Karpas-422 (cell line): ENCODE results near the gene SHE. TPM values are rescaled to one million over a fixed set of nuclear protein-coding genes. Genes with fewer than 3 reads are reported as not detected.

Experiments
- DNase-seq: peaks from one replicate; pipeline ENCODE4 v3.0.0-alpha.2; 2015
- H2AFZ ChIP-seq: fragments of 200-600 bp; sonication (generic); 2 replicates; pipeline ENCODE4 v1.6.1; 2014; ENCODE audit warnings: antibody characterized with exemption, low read length, mixed read lengths
- H3K27ac ChIP-seq: fragments of 200-600 bp; sonication (generic); 2 replicates; pipeline ENCODE4 v1.5.1; 2014; ENCODE audit warnings: mild to moderate bottlenecking, low read length, moderate library complexity
- H3K27me3 ChIP-seq: fragments of 200-600 bp; sonication (generic); 2 replicates; pipeline ENCODE4 v1.6.1; 2014; ENCODE audit warnings: low read length, mixed read lengths
- H3K36me3 ChIP-seq: fragments of 200-600 bp; sonication (generic); 2 replicates; pipeline ENCODE4 v1.6.1; 2014; ENCODE audit warnings: low read length, mixed read lengths; ENCODE audit not compliant: insufficient read depth
- H3K4me1 ChIP-seq: fragments of 200-600 bp; sonication (generic); 2 replicates; pipeline ENCODE4 v1.6.1; 2014; ENCODE audit warnings: mild to moderate bottlenecking, low read length, mixed read lengths
- H3K4me2 ChIP-seq: fragments of 200-600 bp; sonication (generic); 2 replicates; pipeline ENCODE4 v1.6.1; 2014; ENCODE audit warnings: low read length, low read depth, mild to moderate bottlenecking; ENCODE audit not compliant: poor library complexity, severe bottlenecking
- H3K4me3 ChIP-seq: fragments of 200-600 bp; sonication (generic); 2 replicates; pipeline ENCODE4 v1.5.1; 2014; ENCODE audit warnings: mild to moderate bottlenecking, antibody characterized with exemption, low read length, mixed read lengths
- H3K79me2 ChIP-seq: fragments of 200-600 bp; sonication (generic); 2 replicates; pipeline ENCODE4 v1.6.1; 2014; ENCODE audit warnings: mild to moderate bottlenecking, low read length, mixed read lengths
- H3K9ac ChIP-seq: fragments of 200-600 bp; sonication (generic); 2 replicates; pipeline ENCODE4 v1.6.0; 2014; ENCODE audit warnings: low read length
- H3K9me2 ChIP-seq: fragments of 200-600 bp; sonication (generic), shearing (Covaris generic); replicated peaks from 2 replicates; pipeline ENCODE4 v1.6.0; 2014; ENCODE audit warnings: mild to moderate bottlenecking, low read length, moderate library complexity; ENCODE audit not compliant: insufficient read depth
- H3K9me3 ChIP-seq: fragments of 300-700, 200-600 bp; sonication (generic); 2 replicates; pipeline ENCODE4 v1.6.1; 2014; ENCODE audit warnings: low read length, mixed read lengths
- H4K20me1 ChIP-seq: fragments of 200-600 bp; sonication (generic); 2 replicates; pipeline ENCODE4 v1.6.1; 2014; ENCODE audit warnings: mild to moderate bottlenecking, antibody characterized with exemption, low read length, low read depth; ENCODE audit not compliant: insufficient read depth
- total RNA-seq: library from RNA; depleted of rRNA; stranded (reverse); fragments of >200 nt; shearing (Covaris generic); gene quantifications from 2 replicates; pipeline ENCODE4 v1.2.3, GENCODE V29; 2014; ENCODE audit warnings: low replicate concordance

The SHE gene
- total RNA-seq, 1 experiment from 2014 or later = not detected

GRCh38 chr1:154456631-154457030 lies 45.6 kb downstream of the SHE start:
- Histone ChIP-seq H3K4me2 (no peak overlapping the region), H3K27me3 (no peaks in the 10 kb centered on the region), H3K4me1 (no peaks in the 10 kb centered on the region; the same call in 1 of the 2 replicates), H3K9me3 (no peaks in the 10 kb centered on the region), H3K27ac (no peak overlapping the region), H2AFZ (no peak overlapping the region), H3K9me2 (no peaks in the 10 kb centered on the region), H3K4me3 (no peak overlapping the region), H3K79me2 (no peaks in the 10 kb centered on the region), H3K36me3 (no peaks in the 10 kb centered on the region), H3K9ac (no peak overlapping the region), H4K20me1 (no peaks in the 10 kb centered on the region)
- DNase-seq = no peak

- no peaks in the 10 kb centered on the region for H3K79me2 ChIP-seq
- H2AFZ ChIP-seq = no peak overlapping the region
- H3K4me1 ChIP-seq = no peaks in the 10 kb centered on the region; the same call in 1 of the 2 replicates
- H3K9ac ChIP-seq = no peak overlapping the region
- DNase-seq = no peak
- no peaks in the 10 kb centered on the region for H4K20me1 ChIP-seq
- H3K4me2 ChIP-seq = no peak overlapping the region
- no peak overlapping the region for H3K4me3 ChIP-seq
- no peaks in the 10 kb centered on the region for H3K36me3 ChIP-seq
- H3K9me3 ChIP-seq = no peaks in the 10 kb centered on the region
- no peaks in the 10 kb centered on the region for H3K27me3 ChIP-seq
- H3K9me2 ChIP-seq = no peaks in the 10 kb centered on the region
- H3K27ac ChIP-seq = no peak overlapping the region
These were observed 47.7 kb downstream of the SHE start for GRCh38 chr1:154454386-154455120.

GRCh38 chr1:154453574-154454352 lies 48.4 kb downstream of the SHE start:
- Histone ChIP-seq H3K9me2 (no peaks in the 10 kb centered on the region), H3K4me1 (no peaks in the 10 kb centered on the region; the same call in 1 of the 2 replicates), H3K9ac (no peak overlapping the region), H3K79me2 (no peaks in the 10 kb centered on the region), H2AFZ (no peak overlapping the region), H3K27ac (no peak overlapping the region), H3K4me2 (no peak overlapping the region), H3K36me3 (no peaks in the 10 kb centered on the region), H3K27me3 (no peaks in the 10 kb centered on the region), H4K20me1 (no peaks in the 10 kb centered on the region), H3K4me3 (no peak overlapping the region), H3K9me3 (no peaks in the 10 kb centered on the region)
- no peak for DNase-seq

GRCh38 chr1:154453161-154453560 lies 49.1 kb downstream of the SHE start:
- Histone ChIP-seq H3K4me2 (no peak overlapping the region), H4K20me1 (no peaks in the 10 kb centered on the region), H3K9me3 (no peaks in the 10 kb centered on the region), H3K27ac (no peak overlapping the region), H3K4me1 (no peaks in the 10 kb centered on the region; the same call in 1 of the 2 replicates), H3K9me2 (no peaks in the 10 kb centered on the region), H3K36me3 (no peaks in the 10 kb centered on the region), H3K9ac (no peak overlapping the region), H3K27me3 (no peaks in the 10 kb centered on the region), H3K79me2 (no peaks in the 10 kb centered on the region), H2AFZ (no peak overlapping the region), H3K4me3 (no peak overlapping the region)
- no peak for DNase-seq

GRCh38 chr1:154448331-154448811 lies 53.8 kb downstream of the SHE start:
- H3K9ac ChIP-seq = no peak overlapping the region
- H3K4me2 ChIP-seq = no peak overlapping the region
- no peaks in the 10 kb centered on the region for H3K27me3 ChIP-seq
- H2AFZ ChIP-seq = no peak overlapping the region
- no peaks in the 10 kb centered on the region for H3K79me2 ChIP-seq
- no peak overlapping the region for H3K27ac ChIP-seq
- H3K9me3 ChIP-seq = no peaks in the 10 kb centered on the region
- no peaks in the 10 kb centered on the region for H4K20me1 ChIP-seq
- DNase-seq = no peak
- no peaks in the 10 kb centered on the region for H3K4me1 ChIP-seq
- H3K9me2 ChIP-seq = no peaks in the 10 kb centered on the region
- H3K4me3 ChIP-seq = no peak overlapping the region
- H3K36me3 ChIP-seq = no peaks in the 10 kb centered on the region

- Histone ChIP-seq H3K27ac (no peak overlapping the region), H3K36me3 (no peaks in the 10 kb centered on the region), H3K79me2 (no peaks in the 10 kb centered on the region), H3K4me1 (no peaks in the 10 kb centered on the region), H4K20me1 (no peaks in the 10 kb centered on the region), H3K9me2 (no peaks in the 10 kb centered on the region), H3K9ac (no peak overlapping the region), H3K4me2 (no peak overlapping the region), H3K27me3 (no peaks in the 10 kb centered on the region), H3K9me3 (no peaks in the 10 kb centered on the region), H2AFZ (no peak overlapping the region), H3K4me3 (no peak overlapping the region)
- no peak for DNase-seq
These were observed 55.4 kb downstream of the SHE start for GRCh38 chr1:154446789-154447188.

GRCh38 chr1:154446292-154446691 lies 55.9 kb downstream of the SHE start:
- H4K20me1 ChIP-seq = no peaks in the 10 kb centered on the region
- DNase-seq = no peak

GRCh38 chr1:154445040-154445472 lies 57.2 kb downstream of the SHE start:
- Histone ChIP-seq H3K36me3 (no peaks in the 10 kb centered on the region), H3K4me3 (no peak overlapping the region), H3K9ac (no peak overlapping the region), H4K20me1 (no peaks in the 10 kb centered on the region), H3K79me2 (no peaks in the 10 kb centered on the region), H3K9me2 (no peaks in the 10 kb centered on the region), H3K4me2 (no peak overlapping the region), H2AFZ (no peak overlapping the region), H3K27me3 (no peaks in the 10 kb centered on the region), H3K27ac (no peak overlapping the region), H3K4me1 (no peaks in the 10 kb centered on the region), H3K9me3 (no peaks in the 10 kb centered on the region)
- DNase-seq = no peak

More at GRCh38 chr1:154446292-154446691, 55.9 kb downstream of the SHE start:
- H3K9me2 ChIP-seq = no peaks in the 10 kb centered on the region
- no peaks in the 10 kb centered on the region for H3K36me3 ChIP-seq
- H3K27ac ChIP-seq = no peak overlapping the region
- no peaks in the 10 kb centered on the region for H3K79me2 ChIP-seq
- H2AFZ ChIP-seq = no peak overlapping the region
- no peaks in the 10 kb centered on the region for H3K9me3 ChIP-seq
- H3K9ac ChIP-seq = no peak overlapping the region
- no peaks in the 10 kb centered on the region for H3K4me1 ChIP-seq
- no peaks in the 10 kb centered on the region for H3K27me3 ChIP-seq
- no peak overlapping the region for H3K4me2 ChIP-seq
- no peak overlapping the region for H3K4me3 ChIP-seq
